HL-60 (cell line): ENCODE results near the gene PLGRKT.
A peak's percentile ranks its signal among the peaks of the same experiment; 100 is the strongest.
"Not testable (repeated sequence)": the region's sequence is repeated elsewhere in the genome, so short reads cannot be mapped to it uniquely, and the experiment has no call there.

ENCODE experiments used
- DNase-seq, 2 experiments: peaks; one replicate each; pipeline ENCODE4 v3.0.0-alpha.2; 2010 to 2020; ENCODE audit warnings: low read depth in 1 of 2, low spot score in 1 of 2
- H3K27ac ChIP-seq: fragments of 250-450 bp; sonication (Bioruptor Pico); replicated peaks from 2 replicates; pipeline ENCODE4 v1.5.1; 2020; ENCODE audit warnings: mild to moderate bottlenecking, moderate library complexity
- H3K27me3 ChIP-seq: fragments of 250-450 bp; sonication (Bioruptor Pico); 2 replicates; pipeline ENCODE4 v1.5.1; 2021; ENCODE audit warnings: mild to moderate bottlenecking, moderate library complexity; ENCODE audit not compliant: insufficient read depth, poor library complexity, severe bottlenecking
- H3K4me3 ChIP-seq: replicated peaks from 2 replicates; pipeline ENCODE4 v1.5.1; 2011; ENCODE audit warnings: mild to moderate bottlenecking, control low read depth, low read length; ENCODE audit not compliant: insufficient read depth
- GABPA ChIP-seq: IDR thresholded peaks from 2 replicates; pipeline ENCODE4 v1.6.1; 2012; ENCODE audit warnings: low read depth
- POLR2AphosphoS5 ChIP-seq: IDR thresholded peaks from 2 replicates; pipeline ENCODE4 v1.6.1; 2012; ENCODE audit warnings: low read depth
- SPI1 ChIP-seq: IDR thresholded peaks from 2 replicates; pipeline ENCODE4 v1.6.1; 2012; ENCODE audit warnings: low read depth, mild to moderate bottlenecking, borderline replicate concordance
- TF ChIP-seq, protein P1 (sequence below): IDR thresholded peaks from 2 replicates; pipeline ENCODE4 v1.6.1; 2012; ENCODE audit warnings: low read depth; ENCODE audit not compliant: insufficient replicate concordance
- TF ChIP-seq, protein P2 (sequence below): IDR thresholded peaks from one replicate; pipeline ENCODE4 v1.5.1; 2011; ENCODE audit warnings: low read length, control low read depth, inconsistent platforms; ENCODE audit not compliant: insufficient read depth

Gene PLGRKT

DNA sequence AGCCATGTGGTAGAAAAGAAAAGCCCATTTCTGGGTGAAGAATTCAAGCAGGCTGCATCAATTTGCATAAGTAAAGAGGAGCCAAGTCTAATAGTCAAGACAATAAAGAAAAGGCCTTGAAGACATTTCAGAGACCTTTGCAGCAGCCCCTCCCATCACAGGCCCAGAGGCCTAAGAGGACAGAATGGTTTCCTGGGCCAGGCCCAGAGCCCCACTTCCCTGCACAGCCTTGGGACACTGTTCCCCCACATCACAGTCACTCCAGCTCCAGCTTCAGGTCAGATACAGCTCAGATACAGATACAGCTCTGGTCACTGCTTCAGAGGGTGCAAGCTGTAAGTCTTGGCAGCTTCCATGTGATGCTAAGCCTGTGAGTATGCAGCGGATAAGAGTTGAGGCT is 29.1 kb downstream of the PLGRKT start:
- DNase-seq: no peak
- Histone ChIP-seq H3K27me3 (no peaks in the 10 kb centered on the region), H3K27ac (no peak overlapping the region), H3K4me3 (no peak overlapping the region)
- TF ChIP-seq, protein P1, sequence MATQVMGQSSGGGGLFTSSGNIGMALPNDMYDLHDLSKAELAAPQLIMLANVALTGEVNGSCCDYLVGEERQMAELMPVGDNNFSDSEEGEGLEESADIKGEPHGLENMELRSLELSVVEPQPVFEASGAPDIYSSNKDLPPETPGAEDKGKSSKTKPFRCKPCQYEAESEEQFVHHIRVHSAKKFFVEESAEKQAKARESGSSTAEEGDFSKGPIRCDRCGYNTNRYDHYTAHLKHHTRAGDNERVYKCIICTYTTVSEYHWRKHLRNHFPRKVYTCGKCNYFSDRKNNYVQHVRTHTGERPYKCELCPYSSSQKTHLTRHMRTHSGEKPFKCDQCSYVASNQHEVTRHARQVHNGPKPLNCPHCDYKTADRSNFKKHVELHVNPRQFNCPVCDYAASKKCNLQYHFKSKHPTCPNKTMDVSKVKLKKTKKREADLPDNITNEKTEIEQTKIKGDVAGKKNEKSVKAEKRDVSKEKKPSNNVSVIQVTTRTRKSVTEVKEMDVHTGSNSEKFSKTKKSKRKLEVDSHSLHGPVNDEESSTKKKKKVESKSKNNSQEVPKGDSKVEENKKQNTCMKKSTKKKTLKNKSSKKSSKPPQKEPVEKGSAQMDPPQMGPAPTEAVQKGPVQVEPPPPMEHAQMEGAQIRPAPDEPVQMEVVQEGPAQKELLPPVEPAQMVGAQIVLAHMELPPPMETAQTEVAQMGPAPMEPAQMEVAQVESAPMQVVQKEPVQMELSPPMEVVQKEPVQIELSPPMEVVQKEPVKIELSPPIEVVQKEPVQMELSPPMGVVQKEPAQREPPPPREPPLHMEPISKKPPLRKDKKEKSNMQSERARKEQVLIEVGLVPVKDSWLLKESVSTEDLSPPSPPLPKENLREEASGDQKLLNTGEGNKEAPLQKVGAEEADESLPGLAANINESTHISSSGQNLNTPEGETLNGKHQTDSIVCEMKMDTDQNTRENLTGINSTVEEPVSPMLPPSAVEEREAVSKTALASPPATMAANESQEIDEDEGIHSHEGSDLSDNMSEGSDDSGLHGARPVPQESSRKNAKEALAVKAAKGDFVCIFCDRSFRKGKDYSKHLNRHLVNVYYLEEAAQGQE: no peak
- TF ChIP-seq, protein P2, sequence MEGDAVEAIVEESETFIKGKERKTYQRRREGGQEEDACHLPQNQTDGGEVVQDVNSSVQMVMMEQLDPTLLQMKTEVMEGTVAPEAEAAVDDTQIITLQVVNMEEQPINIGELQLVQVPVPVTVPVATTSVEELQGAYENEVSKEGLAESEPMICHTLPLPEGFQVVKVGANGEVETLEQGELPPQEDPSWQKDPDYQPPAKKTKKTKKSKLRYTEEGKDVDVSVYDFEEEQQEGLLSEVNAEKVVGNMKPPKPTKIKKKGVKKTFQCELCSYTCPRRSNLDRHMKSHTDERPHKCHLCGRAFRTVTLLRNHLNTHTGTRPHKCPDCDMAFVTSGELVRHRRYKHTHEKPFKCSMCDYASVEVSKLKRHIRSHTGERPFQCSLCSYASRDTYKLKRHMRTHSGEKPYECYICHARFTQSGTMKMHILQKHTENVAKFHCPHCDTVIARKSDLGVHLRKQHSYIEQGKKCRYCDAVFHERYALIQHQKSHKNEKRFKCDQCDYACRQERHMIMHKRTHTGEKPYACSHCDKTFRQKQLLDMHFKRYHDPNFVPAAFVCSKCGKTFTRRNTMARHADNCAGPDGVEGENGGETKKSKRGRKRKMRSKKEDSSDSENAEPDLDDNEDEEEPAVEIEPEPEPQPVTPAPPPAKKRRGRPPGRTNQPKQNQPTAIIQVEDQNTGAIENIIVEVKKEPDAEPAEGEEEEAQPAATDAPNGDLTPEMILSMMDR: no peak
- no peak for TF ChIP-seq GABPA
- TF ChIP-seq POLR2AphosphoS5: no peak
- TF ChIP-seq SPI1: no peak

DNA sequence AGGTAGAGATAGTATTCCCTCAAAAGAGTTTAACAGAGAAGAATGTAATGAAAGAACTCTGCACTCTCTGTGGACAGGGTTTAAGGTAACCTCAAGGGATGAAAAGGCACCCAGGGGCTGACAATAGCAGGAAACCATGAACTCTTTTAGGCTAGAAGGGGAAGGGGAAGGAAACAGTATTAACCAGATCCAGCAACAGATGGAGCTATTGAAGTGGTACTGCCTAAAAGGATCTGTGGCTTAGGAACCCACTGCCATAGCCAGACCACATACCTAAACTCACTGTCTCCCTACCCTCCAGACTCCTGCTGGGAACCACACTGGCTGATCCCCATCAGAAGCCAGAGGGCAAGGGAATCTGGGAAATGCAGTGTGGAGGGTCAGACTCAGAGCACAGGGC is 35.5 kb downstream of the PLGRKT start:
- DNase-seq: no peak
- TF ChIP-seq, protein P1: no peak
- TF ChIP-seq POLR2AphosphoS5 (no peak), GABPA (no peak), SPI1 (no peak)
- TF ChIP-seq, protein P2: no peak
- Histone ChIP-seq H3K27me3 (no peaks in the 10 kb centered on the region), H3K4me3 (no peak overlapping the region), H3K27ac (no peak overlapping the region)

DNA sequence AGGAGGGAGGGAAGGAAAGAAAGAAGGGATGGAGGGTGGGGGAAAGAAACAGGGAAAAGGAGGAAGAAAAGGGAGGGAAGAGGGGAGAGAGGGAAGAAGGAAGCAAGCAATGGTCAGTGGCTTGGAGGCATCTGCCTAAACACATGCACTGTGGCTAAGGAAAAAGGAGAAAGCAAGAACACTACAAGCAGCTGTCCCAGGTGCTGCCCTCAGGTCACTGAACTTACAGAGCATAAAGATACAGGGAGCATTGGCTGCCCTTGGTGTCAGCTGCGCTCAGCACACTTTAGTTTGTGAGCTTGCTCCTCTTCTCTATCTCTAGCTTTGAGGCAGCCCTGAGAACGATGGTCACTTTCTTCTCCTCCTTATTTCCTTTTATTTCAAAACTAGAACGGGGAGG is 40.2 kb downstream of the PLGRKT start:
- H3K27ac ChIP-seq, DNase-seq, H3K27me3 ChIP-seq, H3K4me3 ChIP-seq: not testable (repeated sequence)
- TF ChIP-seq, protein P1: peak; percentile 82

DNA sequence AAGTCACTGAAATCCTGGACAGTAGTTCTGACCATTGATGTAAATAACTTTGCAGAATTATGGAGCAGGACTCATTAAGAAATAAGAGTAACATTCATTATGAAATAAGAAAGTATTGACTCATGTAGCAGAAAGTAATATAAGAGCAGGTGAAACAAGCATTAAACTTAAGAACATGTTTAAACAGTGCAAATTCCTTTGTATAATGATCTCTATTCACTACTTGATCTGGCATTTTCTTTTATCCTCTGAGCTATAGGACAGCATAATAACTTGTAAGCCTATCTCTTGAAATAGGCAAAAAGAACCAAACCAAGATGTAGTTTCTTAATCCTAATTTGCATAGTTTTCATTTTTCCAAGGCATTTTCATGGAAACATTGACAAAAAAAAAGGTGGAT is 42.3 kb downstream of the PLGRKT start:
- H3K27me3 ChIP-seq: no peaks in the 10 kb centered on the region
- DNase-seq: no peak
- no peak overlapping the region for H3K27ac ChIP-seq
- H3K4me3 ChIP-seq: no peak overlapping the region
- TF ChIP-seq, protein P2: no peak
- TF ChIP-seq POLR2AphosphoS5: no peak
- no peak for TF ChIP-seq GABPA
- no peak for TF ChIP-seq SPI1
- TF ChIP-seq, protein P1: no peak

DNA sequence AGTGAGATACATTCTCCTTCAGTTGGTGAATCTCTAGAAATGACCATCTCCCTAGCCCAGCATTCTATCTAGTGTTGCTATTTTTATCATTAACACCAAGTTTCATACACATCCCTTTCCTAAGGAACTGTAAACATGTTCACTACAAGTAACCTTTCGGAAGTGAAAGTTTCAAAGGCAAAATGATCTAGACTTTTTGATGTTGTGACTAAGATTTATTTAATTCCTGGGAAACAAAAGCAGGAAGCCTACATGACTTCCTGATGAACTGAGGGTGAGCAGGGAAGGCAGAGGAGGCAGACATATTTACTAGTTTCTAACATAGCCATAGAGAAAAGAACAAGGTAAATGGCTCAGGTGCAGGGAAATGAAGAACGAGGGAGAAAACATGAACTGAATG is 43.7 kb downstream of the PLGRKT start:
- H3K4me3 ChIP-seq, DNase-seq, H3K27me3 ChIP-seq, H3K27ac ChIP-seq: not testable (repeated sequence)
